Measurements from ENCODE around the gene CHPF2. TPM values are rescaled to one million over a fixed set of nuclear protein-coding genes. Genes with fewer than 3 reads are reported as not detected.

Gene CHPF2
- total RNA-seq, 3 donors from 2014 or later, result 38.3 to 52.2 (median 41.5) TPM

- TF ChIP-seq CTCF (IDR thresholded peaks at IDR 0.05), result no peak
- DNase-seq, result no peak
- H3K4me1 ChIP-seq (ENCODE audit: low read depth), result no peaks in the 10 kb centered on the region
- intact Hi-C loops (cut with DNase I, micrococcal nuclease), result no loop called here
- no peaks in the 10 kb centered on the region for H3K9me3 ChIP-seq
- H3K36me3 ChIP-seq (ENCODE audit: low read depth), result no peaks in the 10 kb centered on the region
- no peak overlapping the region for H3K4me3 ChIP-seq
- ATAC-seq, result no peak
These were observed 40.6 kb downstream of the CHPF2 start for GRCh38 chr7:151272877-151273276.

- intact Hi-C loops (cut with DNase I, micrococcal nuclease), result no loop called here
- TF ChIP-seq CTCF (IDR thresholded peaks at IDR 0.05), result no peak
- no peak overlapping the region for H3K4me3 ChIP-seq
- no peak for DNase-seq
- no peaks in the 10 kb centered on the region for H3K36me3 ChIP-seq (ENCODE audit: low read depth)
- H3K4me1 ChIP-seq (ENCODE audit: low read depth), result no peaks in the 10 kb centered on the region
- H3K9me3 ChIP-seq, result no peaks in the 10 kb centered on the region
- no peak for ATAC-seq
These were observed 41.5 kb downstream of the CHPF2 start for GRCh38 chr7:151273651-151274390.

GRCh38 chr7:151274396-151274795, 42.1 kb downstream of the CHPF2 start:
- no peak overlapping the region for H3K4me3 ChIP-seq
- H3K4me1 ChIP-seq (ENCODE audit: low read depth), result no peaks in the 10 kb centered on the region
- no peaks in the 10 kb centered on the region for H3K9me3 ChIP-seq
- DNase-seq (no peak), ATAC-seq (no peak)
- intact Hi-C loops (cut with DNase I, micrococcal nuclease), result no loop called here
- TF ChIP-seq CTCF (IDR thresholded peaks at IDR 0.05), result no peak
- H3K36me3 ChIP-seq (ENCODE audit: low read depth), result no peaks in the 10 kb centered on the region

- intact Hi-C loops (cut with DNase I, micrococcal nuclease), result no loop called here
- TF ChIP-seq CTCF (IDR thresholded peaks at IDR 0.05), result no peak
- Histone ChIP-seq H3K9me3 (no peaks in the 10 kb centered on the region), H3K4me1 (ENCODE audit: low read depth) (no peaks in the 10 kb centered on the region), H3K36me3 (ENCODE audit: low read depth) (no peaks in the 10 kb centered on the region), H3K4me3 (no peak overlapping the region)
- DNase-seq, result no peak
- no peak for ATAC-seq
These were observed 42.9 kb downstream of the CHPF2 start for GRCh38 chr7:151274936-151275812.

GRCh38 chr7:151275813-151276577, 43.7 kb downstream of the CHPF2 start:
- DNase-seq, result no peak
- no peak overlapping the region for H3K4me3 ChIP-seq

More at GRCh38 chr7:151275813-151276577, 43.7 kb downstream of the CHPF2 start:
- ATAC-seq, result no peak
- TF ChIP-seq CTCF (IDR thresholded peaks at IDR 0.05), result no peak
- no peaks in the 10 kb centered on the region for H3K36me3 ChIP-seq (ENCODE audit: low read depth)
- H3K9me3 ChIP-seq, result no peaks in the 10 kb centered on the region
- intact Hi-C loops (cut with DNase I, micrococcal nuclease), result no loop called here
- H3K4me1 ChIP-seq (ENCODE audit: low read depth), result no peaks in the 10 kb centered on the region

Data from mucosa of descending colon (tissue), 3 donors.